Activated CD8-positive, alpha-beta memory T cell treated with anti-CD3 and anti-CD28 coated beads, Interleukin-2, amount 50 U/mL, for 1 hour (primary cell): ENCODE results near the gene ACP4.
A peak's percentile ranks its signal among the peaks of the same experiment; 100 is the strongest.
"Not testable (repeated sequence)": the region's sequence is repeated elsewhere in the genome, so short reads cannot be mapped to it uniquely, and the experiment has no call there.

Experiments used
- DNase-seq: peaks from one replicate; pipeline ENCODE4 v3.0.0-alpha.2; 2020; ENCODE audit errors: extremely low read depth

ACP4 gene

GRCh38 chr19:50797429-50797780, 7.2 kb downstream of the ACP4 start:
- no peak for DNase-seq

- DNase-seq, result no peak
Observed at GRCh38 chr19:50797781-50798658, 7.8 kb downstream of the ACP4 start.

- no peak for DNase-seq
Observed at GRCh38 chr19:50798659-50799546, 8.7 kb downstream of the ACP4 start.

DNA sequence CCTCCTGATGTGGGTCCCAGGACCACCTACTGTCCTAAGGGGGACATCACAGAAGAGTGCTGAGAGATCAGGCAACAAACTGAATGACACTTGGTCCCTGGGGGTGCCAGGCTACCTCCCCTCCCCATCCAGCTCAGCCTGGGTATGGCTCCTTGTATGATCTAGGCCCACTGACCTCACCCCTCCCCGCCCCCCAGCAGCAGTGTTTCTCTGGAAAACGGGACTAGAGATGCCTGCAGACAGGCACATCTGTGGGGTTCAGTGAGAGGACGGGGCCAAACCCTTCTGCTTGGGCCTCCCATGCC, 9.3 kb downstream of the ACP4 start:
- DNase-seq, result no peak

DNA sequence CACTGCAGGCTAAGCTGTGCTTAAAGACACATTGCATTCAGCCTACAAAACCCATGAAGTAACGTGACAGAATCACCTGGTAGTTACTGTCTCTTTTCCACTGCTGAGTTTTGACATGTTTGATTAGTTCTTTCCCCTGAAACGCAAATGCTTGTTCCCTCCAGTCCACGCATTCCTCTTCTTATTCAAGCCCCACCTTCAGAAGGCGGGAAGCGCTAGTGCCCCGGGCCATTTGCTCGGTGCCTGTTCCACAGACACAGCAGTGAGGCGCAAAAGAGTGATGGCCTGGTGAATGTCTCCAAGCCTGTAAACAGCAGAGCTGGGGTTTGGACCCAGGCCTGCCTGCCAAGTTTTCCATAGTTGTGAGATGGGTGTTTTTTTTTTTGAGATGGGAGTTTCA, 10.9 kb downstream of the ACP4 start:
- DNase-seq, result no peak

DNA sequence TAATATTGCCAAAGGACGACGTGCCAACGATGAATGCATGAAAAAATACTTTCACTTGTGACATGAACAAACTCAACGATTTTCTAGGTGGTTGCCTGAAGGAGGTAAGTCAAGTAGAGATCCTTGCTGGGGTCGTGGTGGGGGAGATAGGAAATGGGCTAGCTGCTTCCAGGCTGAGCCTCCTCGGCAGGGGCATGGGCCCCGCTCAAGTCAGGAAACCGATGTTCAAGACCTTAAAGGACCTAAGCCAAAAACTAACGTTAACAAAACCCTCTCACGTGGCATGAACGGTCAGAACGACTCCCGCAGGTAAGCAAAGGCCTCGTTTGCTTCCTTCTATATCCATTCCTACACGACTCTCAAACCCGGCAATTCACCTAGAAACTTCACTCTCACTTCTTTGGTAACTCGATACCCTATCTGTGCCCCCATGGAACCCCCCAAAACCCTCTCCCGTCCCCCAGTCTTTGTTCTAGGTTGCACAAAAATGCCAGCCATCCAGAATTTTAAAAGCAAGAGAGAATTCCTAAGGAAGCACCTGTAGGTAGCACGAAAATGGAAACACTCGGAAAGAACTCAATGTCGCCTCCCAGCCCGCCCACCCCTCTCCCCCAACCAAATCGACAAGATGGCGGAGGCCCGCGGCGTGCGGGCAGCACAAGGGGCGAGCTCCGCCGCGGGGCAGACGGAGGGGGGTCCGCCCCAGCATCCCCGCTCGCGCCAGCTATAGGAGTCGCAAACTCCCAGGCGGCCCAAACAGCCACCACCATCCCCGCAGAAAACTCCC, 13.6 kb downstream of the ACP4 start:
- no peak for DNase-seq

- peak; percentile 93 for DNase-seq
Observed at GRCh38 chr19:50804420-50805272, 14.4 kb downstream of the ACP4 start.

- DNase-seq, result no peak
Observed at GRCh38 chr19:50808856-50809255, 18.6 kb downstream of the ACP4 start.

DNA sequence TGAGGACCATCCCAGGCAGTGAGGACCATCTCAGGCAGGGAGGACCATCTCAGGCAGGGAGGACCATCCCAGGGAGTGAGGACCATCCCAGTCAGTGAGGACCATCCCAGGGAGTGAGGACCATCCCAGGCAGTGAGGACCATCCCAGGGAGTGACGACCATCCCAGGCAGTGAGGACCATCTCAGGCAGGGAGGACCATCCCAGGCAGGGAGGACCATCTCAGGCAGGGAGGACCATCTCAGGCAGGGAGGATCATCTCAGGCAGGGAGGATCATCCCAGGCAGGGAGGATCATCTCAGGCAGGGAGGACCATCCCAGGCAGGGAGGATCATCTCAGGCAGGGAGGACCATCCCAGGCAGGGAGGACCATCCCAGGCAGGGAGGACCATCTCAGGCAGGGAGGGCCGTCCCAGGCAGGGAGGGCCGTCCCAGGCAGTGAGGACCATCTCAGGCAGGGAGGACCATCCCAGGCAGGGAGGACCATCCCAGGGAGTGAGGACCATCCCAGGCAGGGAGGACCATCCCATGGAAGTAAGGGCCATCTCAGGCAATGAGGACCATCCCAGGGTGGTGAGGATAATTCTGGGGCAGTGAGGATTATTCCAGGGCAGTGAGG, 21.5 kb downstream of the ACP4 start:
- DNase-seq, result not testable (repeated sequence)

DNA sequence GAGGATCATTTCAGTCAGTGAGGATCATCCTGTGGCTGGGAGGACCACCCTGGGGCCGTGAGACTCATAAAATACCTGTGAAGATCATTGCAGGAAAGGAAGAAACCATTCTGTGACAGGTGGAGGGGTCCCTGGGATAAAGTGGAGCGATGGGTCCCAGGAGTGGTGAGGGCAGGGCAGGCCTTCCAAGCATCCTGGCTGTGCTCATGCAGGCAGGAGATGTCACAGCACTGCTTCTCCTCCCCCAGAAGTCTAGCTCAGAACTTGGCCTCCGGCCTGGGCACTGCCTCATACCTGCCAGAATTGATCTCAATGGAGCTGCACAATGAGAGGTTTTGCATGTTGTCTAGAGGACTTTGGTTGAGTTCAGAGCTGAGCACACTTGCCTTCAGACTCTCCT, 22.3 kb downstream of the ACP4 start:
- DNase-seq, result no peak

DNA sequence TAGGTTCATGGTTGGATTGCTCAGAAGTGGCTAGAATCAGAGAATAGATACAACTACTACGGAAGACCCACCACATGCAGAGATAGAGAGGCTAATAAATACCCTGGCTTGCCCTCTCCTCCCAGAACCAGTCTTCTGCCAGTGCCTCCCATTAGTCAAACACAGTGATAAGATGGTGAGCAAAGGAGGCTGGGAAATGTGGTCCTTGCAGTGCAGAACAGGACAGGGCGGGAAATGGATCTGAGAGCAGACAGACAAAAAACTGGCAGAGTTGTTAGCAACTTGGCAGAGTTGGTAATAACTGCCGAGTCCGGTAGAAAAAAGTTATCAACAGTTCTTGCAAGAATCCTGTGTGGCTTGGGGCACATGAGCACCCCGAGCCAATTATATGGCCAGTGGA, 24.7 kb downstream of the ACP4 start:
- no peak for DNase-seq

- DNase-seq, result no peak
Observed at GRCh38 chr19:50815439-50815838, 25.2 kb downstream of the ACP4 start.

DNA sequence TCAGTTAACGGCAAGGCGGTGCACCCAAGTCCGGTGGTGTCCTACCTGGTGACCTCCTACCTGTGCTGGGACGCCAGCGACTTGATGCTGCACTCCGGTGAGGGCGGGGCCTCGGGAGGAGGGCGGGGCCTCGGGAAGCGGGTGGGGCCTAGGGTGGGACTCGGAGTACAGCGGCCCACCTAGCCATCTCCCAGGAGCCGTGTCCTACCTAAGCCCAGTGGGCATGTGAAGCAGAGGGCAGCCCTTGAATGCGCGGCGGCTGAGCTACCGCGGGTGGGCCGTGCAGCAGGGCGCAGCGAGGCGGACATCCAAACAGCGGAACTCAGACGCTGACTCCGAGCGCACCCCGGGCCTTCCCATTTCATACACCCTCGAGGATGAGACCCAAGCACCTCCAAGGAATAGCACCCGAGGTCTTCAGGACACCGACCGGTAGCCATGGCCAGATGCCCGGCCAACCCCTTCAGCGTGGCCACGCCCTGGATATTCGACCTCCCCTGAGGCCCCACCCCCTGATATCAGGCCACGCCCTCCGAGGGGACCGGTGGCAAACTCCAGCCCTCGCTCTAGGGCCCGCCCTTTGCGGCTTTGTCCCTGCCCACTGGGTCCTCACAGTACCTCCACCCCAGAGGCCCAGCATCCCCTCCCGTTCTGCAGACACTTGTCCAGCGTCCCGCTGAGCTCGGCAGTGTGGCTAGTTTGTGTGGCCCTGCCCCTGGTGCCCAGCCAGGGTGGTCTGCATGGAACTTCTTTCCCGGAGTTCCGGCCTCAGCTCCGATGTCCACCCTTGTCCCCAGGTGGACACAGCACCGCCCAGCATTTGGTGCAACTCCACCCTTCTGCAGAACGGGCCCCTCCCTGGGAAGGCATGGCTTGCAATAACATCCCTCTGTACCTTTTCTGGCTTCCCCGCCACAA, 28.0 kb downstream of the ACP4 start:
- DNase-seq, result no peak

DNA sequence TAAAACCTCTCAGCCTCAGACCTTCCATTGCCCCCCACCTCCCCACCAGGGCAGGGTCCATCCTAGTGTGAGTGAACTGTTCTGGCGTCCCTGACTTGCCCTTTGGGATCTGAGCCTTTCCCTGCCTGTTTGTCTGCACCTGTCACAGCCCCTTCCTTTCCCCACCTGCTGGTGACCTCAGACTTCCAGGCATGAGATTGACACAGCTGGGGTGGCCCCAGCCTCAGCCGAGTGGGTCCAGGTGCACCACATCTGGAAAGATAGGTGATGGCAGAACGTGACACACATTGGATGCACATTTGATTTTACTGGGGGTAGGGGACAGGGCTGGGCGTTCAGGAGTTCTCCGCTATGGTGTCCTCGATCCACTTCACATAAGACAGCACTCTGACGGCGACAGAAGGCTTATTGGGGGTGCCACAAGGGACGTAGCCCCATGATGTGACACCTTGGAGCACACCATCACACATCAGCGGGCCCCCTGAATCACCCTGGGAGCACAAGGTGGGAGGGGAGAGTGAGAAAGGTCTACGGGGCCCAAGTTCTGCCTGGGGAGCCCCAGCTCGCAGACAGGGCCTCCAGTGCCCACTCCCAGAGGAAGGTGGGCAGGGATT, 28.8 kb downstream of the ACP4 start:
- no peak for DNase-seq

DNA sequence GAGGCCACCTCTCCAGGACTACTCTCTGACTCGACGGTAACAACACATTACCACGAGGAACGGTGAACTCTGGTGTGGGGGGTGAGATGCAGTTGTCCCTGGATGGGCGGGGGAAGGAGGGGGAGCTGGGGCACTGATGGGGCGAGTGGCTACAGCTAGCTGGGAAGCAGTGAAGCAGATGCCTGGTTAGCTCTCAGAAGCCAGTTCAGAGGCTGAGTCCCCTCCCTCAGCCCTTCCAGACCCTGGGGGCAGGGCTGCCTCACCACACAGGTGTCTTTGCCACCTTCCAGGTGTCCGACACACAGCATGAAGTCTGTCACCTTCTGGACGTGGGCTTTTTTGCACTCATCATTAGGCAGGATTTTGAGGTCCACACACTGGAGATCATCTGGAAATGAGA, 29.4 kb downstream of the ACP4 start:
- no peak for DNase-seq

- no peak for DNase-seq
Observed at GRCh38 chr19:50820086-50820485, 29.9 kb downstream of the ACP4 start.

DNA sequence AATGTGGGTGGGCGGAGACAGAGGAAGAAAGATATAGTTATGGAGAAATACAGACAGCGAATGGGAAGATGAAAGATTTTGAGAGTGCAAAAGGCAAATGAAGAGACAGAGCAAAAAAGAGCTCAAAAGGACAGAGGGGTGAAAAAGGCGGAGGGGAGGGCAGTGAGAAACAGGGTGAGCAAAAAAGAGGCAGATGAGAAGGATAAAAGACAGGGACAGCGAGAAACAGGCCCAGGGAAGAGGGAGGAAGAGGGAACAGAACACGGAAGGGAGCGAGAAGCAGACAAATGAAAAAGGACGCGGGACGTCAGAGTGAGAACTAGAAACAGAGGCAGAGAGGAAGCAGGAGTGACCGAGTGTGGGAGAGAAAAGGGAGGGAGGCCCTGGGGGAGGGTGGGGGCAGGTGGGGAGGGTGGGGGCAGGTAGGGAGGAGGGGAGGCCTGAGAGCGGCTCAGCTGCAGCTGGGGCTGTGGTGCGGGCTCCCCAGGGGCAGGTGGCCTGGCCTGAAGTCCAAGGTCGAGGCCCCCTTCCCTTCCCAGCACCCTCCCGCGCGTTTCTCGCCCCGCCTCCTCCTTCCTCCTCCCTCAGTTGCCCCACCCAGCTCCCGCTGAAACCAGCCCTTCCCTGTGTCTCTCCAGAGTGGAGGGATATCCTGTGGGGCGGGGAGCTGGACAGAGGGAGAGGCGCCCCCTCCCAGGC, 30.5 kb downstream of the ACP4 start:
- DNase-seq, result no peak

GRCh38 chr19:50821248-50821612, 31.0 kb downstream of the ACP4 start:
- DNase-seq, result no peak

DNA sequence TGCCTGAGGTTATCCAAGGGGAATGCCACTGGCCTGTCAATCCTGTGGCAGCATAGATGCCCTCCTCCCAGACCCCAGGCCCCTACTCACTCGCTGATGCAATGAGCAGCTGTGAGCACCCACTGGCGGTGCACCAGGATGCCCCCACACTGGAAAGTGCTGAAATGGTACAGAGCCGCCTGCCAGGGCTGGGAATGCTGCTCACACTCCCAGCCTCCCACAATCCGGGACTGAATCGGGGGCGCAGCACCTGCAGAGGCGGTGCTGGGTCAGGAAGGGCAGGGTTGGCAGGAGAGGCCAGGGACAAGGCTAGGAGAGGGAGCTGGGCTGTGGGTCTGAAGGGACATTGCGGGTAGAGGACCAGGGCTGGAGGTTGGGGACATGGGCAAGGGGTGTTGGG, 31.4 kb downstream of the ACP4 start:
- no peak for DNase-seq
